Activated CD8-positive, alpha-beta memory T cell treated with anti-CD3 and anti-CD28 coated beads for 36 hours (primary cell): ENCODE data around the gene ABI3. TPM values are rescaled to one million over a fixed set of nuclear protein-coding genes. Genes with fewer than 3 reads are reported as not detected.
"Not testable (repeated sequence)": the region's sequence is repeated elsewhere in the genome, so short reads cannot be mapped to it uniquely, and the experiment has no call there.

ENCODE experiments used
- CTCF ChIA-PET: fragments of 350-600 bp; sonication (Branson Sonifier 250); formaldehyde crosslinking; loops from one replicate; lab custom pipeline; 2021; ENCODE audit warnings: antibody characterized with exemption; lab: Charles Lee
- POLR2A ChIA-PET: fragments of 350-600 bp; sonication (Branson Sonifier 250); formaldehyde crosslinking; loops from one replicate; lab custom pipeline; 2021; ENCODE audit warnings: antibody characterized with exemption; lab: Charles Lee
- total RNA-seq, 2 experiments: library from RNA; stranded (reverse); gene quantifications; one replicate each; pipeline ENCODE4 v1.2.3, GENCODE V29; 2021

Gene ABI3, protein sequence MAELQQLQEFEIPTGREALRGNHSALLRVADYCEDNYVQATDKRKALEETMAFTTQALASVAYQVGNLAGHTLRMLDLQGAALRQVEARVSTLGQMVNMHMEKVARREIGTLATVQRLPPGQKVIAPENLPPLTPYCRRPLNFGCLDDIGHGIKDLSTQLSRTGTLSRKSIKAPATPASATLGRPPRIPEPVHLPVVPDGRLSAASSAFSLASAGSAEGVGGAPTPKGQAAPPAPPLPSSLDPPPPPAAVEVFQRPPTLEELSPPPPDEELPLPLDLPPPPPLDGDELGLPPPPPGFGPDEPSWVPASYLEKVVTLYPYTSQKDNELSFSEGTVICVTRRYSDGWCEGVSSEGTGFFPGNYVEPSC
- total RNA-seq = 10 to 100 TPM; 49.7 to 52.0 TPM

DNA sequence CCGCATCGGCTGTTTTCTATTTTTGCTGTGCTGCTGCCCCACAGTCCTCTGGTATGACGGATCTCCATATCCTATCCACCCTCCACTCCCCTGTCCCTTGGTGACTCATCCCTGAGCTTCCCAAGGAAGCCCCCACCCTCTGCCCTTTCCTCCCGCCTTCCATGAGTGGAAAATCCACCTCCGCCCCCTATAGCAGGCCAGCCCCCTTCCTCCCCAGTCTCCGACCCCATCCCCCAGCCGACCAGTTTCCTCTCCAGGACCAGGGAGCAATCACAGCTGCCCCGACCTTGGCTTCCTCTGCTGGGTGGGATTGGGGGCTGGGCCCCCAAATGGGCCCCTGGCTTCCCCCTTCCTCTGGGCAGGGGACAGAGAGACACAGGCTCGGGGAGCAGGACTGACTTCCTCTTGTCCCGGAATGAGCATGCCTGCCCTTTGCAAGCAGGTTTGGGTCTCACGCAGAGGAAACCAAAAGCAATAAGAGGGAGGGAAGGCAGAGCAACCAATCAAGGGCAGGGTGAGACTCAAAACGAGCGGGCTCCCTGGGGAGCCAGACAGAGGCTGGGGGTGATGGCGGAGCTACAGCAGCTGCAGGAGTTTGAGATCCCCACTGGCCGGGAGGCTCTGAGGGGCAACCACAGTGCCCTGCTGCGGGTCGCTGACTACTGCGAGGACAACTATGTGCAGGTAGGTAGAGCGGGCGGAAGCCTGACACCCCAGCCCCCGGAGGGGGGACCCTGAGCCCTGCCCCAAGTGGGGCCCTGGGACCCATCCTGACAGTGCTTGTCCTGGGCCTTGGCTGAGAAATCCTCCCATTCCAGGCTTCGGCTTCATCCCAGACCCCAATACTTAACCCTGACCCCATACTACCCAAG lies at the start of gene ABI3, which contains the start of gene GNGT2:
TSS of gene ABI3 (plus strand) at position 550 of the 872 bp plus-strand sequence. CDS start at position 568, 18 bp downstream.
TSS of gene GNGT2 (minus strand) at position 417 of the 872 bp plus-strand sequence. CDS start 3,152 bp downstream, outside the sequence.
- CTCF ChIA-PET = interaction anchor here (0.7 to 1.9 kb wide), 3 partner anchors 12 to 30 kb away, joined by 3 to 5 read pairs (median 4); no protein-coding TSS in a partner anchor
- POLR2A ChIA-PET = interaction anchor here (1.0 to 2.7 kb wide), 5 partner anchors 8 to 151 kb away, joined by 3 to 17 read pairs (median 5); partner anchors contain the start of gene ZNF652

DNA sequence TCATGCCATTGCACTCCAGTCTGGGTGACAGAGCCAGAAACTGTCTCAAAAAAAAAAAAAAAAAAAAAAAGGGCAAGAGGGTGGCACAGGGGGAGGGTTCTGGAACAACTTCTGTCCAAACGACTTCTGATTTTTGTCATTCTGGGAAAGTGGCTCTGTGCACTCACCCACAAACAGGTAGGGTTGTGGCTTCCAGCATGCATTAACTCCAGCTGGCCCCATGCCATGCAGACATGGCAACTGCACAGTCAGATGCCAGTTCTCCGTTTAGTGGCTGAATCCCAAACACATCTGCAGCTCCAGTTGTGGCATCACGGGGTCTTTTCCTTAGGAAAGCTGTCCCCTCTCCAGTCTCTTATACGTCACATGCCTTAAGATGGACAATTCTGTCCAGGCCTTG lies 47.6 kb upstream of the ABI3 start:
- ChIA-PET CTCF (no interaction called here), POLR2A (no interaction called here)

DNA sequence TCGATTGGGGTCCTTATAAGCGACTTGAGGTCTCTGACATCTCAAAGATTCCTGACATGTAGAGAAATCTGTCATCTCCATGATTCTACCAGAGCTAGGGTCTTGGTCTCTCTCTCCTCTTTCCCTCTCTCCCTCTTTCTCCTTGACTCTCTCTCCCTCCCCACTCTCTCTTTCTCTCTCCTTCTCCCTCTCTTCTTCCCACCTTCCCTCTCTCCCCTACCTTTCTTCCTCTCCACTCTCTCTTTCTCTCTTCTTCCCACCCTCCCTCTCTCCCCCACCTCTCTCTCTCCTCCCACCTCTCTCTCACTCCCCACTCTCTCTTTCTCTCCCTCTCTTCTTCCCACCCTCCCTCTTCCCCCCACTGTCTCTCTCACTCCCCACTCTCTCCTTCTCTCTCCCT lies 45.4 kb upstream of the ABI3 start:
- CTCF ChIA-PET = no interaction called here
- POLR2A ChIA-PET = no interaction called here

DNA sequence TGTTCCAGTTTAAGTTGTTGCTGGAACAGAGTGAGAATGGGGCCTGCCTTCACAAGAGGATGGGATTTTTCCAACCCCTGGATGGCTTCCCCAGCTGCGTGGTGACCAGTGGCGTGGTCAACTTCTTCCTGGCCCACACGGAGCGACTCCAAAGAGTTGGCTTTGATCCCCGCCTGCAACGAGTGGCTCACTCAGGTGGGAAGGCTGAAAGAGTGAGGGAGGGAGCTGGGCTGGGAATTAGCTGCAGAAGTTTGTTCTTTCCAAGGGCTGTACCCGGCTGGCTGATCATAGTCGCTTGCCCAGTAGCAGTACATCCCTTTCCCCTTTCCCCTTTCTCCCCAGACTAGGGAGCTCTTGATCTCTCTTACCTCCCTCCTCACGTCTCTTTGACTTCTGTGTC lies 41.8 kb upstream of the ABI3 start:
- CTCF ChIA-PET = no interaction called here

DNA sequence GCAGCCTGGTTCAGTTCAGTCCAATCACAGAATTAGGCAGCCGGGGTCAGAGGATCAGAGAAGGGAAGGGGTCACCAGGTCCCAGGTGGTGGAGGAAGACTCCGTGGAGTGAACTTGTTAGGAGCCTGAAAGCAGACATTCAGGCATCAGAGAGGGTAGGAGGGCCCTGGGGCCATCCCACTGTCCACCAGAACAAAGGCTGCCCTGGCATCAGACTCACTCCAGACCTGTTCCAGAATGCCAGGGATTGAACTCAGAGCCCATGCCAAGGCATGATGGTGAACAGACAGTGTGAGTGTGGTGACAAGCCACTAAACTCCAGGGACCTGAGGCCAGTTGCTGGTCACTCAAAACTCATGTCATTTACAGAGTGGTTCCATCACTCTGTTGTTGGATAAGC lies 40.3 kb upstream of the ABI3 start:
- CTCF ChIA-PET = interaction anchor here (0.6 to 1.2 kb wide), 2 partner anchors 10 to 54 kb away, joined by 4 read pairs; no protein-coding TSS in a partner anchor

More for the DNA sequence above, 41.8 kb upstream of the ABI3 start:
- POLR2A ChIA-PET = no interaction called here

DNA sequence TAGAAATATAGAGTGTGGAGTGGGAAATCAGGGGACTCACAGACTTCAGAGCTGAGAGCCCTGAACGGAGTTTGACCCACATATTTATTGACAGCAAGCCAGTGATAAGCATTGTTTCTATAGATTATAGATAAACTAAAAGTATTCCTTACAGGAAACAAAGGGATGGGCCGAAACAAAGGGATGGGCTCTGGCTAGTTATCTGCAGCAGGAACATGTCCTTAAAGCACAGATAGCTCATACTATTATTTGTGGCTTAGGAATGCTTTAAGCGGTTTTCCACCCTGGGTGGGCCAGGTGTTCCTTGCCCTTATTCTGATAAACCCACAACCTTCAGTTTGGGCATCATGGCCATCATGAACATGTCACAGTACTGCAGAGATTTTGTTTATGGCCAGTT lies 39.8 kb upstream of the ABI3 start:
- POLR2A ChIA-PET = not testable (repeated sequence)
- CTCF ChIA-PET = interaction anchor here (1.8 kb wide), 1 partner anchor 10 kb away, joined by 7 read pairs; no protein-coding TSS in a partner anchor

More for the DNA sequence above, 40.3 kb upstream of the ABI3 start:
- POLR2A ChIA-PET = no interaction called here

DNA sequence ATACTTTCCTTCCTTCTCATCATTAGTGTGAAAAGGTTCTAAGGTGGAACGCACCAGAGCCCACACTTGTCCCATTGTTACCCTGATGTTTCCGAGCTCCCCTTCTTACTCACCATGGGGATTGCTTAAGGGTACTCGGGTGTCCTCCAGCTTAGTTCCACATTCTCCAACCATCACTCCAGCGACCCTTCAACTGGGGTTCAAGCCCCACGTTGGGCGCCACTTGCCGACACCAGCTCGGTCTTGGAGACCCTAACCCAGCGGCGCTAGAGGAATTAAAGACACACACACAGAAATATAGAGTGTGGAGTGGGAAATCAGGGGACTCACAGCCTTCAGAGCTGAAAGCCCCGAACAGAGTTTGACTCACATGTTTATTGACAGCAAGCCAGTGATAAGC lies 34.5 kb upstream of the ABI3 start:
- CTCF ChIA-PET = interaction anchor here (1.1 kb wide), 1 partner anchor 54 kb away, joined by 3 read pairs; no protein-coding TSS in a partner anchor
- POLR2A ChIA-PET = not testable (repeated sequence)

DNA sequence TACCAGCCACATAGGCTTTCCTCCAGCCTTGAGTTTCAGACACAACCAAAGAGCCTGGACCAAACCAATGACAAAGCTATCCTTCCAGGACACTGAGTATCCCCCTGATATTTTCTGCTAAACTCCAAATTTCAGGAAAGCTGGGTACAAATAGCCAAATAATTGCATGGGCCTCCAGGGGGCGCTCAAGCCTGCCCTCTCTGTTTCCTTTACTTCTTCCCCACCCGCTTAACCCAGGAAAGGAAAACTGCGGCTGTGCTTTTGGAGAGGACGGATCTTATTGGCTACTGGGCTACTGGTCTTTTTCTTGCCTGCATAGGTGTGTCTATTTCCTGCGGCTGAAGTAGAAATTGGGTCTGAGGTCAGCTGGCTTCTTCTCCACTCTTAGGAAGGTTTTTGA lies 30.2 kb upstream of the ABI3 start:
- CTCF ChIA-PET = interaction anchor here (0.6 to 3.4 kb wide), 17 partner anchors 9 to 506 kb away, joined by 3 to 55 read pairs (median 5); partner anchors contain the start of genes ABI3, GNGT2 and PHOSPHO1
- POLR2A ChIA-PET = interaction anchor here (1.2 kb wide), 1 partner anchor 12 kb away, joined by 11 read pairs; no protein-coding TSS in a partner anchor

DNA sequence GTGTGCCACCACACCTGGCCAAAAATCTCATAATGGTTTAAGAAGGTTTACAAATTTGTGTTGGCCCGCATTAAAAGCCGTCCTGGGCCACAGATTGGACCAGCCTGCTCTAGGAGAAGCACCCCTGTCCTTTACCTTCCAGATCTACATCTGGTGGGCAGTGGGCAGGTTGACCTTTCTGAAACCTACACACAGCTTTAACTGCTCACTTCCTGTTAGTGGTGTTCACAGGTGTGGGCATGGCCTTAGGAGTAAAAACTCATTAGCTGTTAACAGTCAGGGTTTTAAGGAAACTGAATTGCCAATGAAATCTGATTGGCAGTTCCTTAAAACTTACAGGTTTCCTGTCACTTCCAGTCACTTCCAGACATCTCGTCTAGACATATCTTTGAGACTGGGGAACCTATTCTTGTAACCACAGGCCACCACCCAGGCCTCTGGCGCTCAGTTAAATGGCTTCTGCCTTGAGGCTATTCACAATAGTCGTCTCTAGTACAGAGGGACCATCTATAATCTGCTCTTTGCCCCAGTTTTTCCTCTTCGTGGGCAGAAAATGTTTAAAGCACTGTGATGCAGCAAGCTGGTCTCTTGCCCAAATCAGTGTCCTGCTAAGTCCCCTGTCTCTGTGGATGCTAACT lies 29.4 kb upstream of the ABI3 start:
- POLR2A ChIA-PET = interaction anchor here (1.2 kb wide), 1 partner anchor 11 kb away, joined by 11 read pairs; no protein-coding TSS in a partner anchor
- CTCF ChIA-PET = interaction anchor here (0.7 to 3.4 kb wide), 13 partner anchors 10 to 505 kb away, joined by 3 to 55 read pairs (median 5); partner anchors contain the start of gene PHOSPHO1

DNA sequence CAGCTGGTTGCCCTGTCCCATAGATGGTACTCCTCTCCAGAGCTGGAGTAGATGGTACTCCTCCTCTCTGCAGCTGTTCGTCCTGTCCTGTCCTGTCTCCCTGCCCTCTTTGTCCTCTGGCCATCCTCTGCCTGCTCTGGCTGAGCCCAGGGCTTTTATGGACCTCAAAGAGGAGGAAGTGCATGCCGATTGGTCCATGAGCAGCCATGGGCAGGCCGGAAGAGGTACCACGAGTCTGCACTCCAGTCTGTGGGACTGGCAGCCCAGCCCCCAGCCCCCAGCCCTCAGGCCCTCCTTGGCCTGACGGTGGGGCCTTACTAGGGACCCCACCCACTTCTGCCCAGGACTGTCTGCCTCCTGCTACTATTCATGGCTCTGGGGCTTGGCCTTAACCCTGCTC lies 27.2 kb upstream of the ABI3 start:
- POLR2A ChIA-PET = interaction anchor here (0.6 kb wide), 1 partner anchor 165 kb away, joined by 3 read pairs; no protein-coding TSS in a partner anchor
- CTCF ChIA-PET = interaction anchor here (1.1 to 1.4 kb wide), 2 partner anchors 17 to 44 kb away, joined by 3 to 4 read pairs; no protein-coding TSS in a partner anchor

DNA sequence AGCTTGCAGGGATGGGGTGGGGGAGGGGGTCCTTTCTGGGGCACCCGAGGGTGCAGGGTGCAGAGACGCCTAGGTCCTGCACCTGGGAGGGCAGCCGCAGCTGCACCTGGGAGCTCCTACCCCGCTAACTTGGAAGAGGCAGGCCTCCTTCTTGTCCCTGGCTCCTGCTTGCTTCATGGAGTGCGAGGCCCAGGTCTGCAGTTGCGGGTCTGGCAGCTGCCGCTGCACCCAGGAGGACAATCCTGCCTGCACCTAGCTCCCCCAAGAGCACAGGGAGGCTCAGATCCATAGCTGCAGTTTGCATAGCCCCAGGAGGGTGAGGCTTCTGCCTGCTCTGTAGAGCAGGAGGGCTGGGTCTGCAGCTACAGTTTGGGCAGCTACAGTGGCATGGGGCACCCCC lies 26.7 kb upstream of the ABI3 start:
- ChIA-PET POLR2A (interaction anchor here (0.6 kb wide), 1 partner anchor 164 kb away, joined by 3 read pairs; no protein-coding TSS in a partner anchor), CTCF (interaction anchor here (1.1 to 1.4 kb wide), 2 partner anchors 16 to 44 kb away, joined by 3 to 4 read pairs; no protein-coding TSS in a partner anchor)

DNA sequence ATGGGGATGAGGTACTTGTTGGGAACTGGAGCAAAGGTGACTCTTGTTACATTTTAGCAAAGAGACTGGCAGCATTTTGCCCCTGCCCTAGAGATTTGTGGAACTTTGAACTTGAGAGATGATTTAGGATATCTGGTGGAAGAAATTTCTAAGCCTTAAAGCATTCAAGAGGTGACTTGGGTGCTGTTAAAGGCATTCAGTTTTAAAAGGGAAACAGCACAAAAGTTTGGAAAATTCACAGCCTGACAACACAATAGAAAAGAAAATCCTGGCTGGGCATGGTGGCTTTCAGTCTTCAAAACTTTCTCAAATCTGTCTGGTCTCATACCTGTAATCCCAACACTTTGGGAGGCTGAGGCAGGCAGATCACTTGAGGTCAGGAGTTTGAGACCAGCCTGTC lies 26.0 kb upstream of the ABI3 start:
- CTCF ChIA-PET = interaction anchor here (0.6 kb wide), 1 partner anchor 137 kb away, joined by 3 read pairs; no protein-coding TSS in a partner anchor
- POLR2A ChIA-PET = not testable (repeated sequence)

DNA sequence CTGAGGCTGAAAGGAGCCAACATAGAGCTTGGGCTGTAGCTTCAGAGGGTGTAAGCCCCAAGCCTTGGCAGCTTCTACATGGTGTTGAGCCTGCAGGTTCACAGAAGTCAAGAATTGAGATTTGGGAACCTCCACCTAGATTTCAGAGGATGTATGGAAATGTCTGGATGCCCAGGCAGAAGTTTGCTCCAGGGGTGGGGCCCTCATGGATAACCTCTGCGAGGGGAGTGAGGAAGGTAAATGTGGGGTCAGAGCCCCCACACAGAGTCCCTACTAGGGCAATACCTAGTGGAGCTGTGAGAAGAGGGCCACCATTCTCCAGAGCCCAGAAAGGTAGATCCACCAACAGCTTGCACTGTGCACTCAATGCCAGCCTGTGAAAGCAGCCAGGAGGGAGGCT lies 25.1 kb upstream of the ABI3 start:
- CTCF ChIA-PET = interaction anchor here (0.6 to 1.5 kb wide), 2 partner anchors 41 to 136 kb away, joined by 3 read pairs; no protein-coding TSS in a partner anchor
- POLR2A ChIA-PET = not testable (repeated sequence)

DNA sequence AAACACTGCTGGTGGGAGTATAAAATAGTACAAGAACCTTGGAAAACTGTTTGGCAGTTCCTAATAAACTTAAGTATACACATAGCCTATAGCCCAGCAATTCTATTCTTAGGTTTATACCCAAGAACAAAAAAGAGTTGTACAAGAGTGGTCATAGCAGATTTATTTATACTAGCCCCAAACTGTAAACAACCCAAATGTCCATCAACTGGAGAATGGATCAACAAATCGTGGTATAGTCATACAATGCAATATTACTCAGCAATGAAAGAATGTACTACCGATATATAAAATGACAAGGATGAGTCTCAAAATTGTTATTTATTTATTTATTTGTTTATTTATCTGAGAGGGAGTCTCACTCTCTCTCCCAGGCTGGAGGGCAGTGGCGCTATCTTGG lies 23.2 kb upstream of the ABI3 start:
- CTCF ChIA-PET = no interaction called here
- POLR2A ChIA-PET = no interaction called here

DNA sequence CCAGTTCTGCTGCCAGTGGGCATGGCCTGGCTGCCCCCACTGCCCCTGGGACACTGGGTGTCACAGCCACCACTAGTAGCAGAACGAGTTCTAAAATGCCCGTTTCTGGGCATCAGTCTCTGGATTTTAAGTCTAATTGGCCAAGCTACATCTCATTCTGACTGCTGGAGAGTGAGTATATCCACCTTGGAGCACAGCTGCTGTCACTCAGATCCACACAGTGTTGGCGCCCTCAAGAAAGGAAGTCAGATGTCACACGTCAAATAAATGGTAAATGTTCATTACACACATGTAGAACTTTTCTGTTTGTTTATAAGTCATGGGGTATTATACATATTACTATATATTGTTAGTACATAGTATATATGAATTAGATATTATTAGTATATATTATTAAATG lies 19.6 kb upstream of the ABI3 start:
- ChIA-PET CTCF (interaction anchor here (0.9 to 5.7 kb wide), 7 partner anchors 10 to 42 kb away, joined by 3 to 62 read pairs (median 6); no protein-coding TSS in a partner anchor), POLR2A (interaction anchor here (2.2 kb wide), 1 partner anchor 33 kb away, joined by 6 read pairs; no protein-coding TSS in a partner anchor)

DNA sequence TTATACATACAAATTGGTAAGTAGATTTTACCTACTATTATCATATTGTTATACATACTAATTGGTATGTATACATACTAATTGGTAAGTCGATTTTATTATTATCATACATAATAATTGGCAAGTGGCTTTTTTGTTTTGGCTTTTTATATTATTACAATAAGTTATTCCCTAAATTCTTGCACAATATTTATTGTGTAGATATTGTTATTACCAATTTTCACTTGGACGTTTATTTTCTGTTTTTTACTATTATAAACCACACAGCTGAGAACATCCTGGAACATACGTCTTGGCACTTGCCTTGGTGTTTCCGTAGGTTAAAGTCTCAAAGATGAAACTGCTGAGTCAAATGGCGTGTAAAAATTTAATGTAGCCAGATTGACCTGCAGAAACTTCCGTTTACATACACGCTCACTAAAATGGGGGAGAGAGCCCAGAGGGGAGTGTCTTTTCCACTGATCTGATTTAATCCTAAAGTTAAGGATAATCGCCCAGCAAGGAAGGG lies 19.0 kb upstream of the ABI3 start:
- ChIA-PET CTCF (interaction anchor here (0.8 to 5.7 kb wide), 7 partner anchors 11 to 40 kb away, joined by 3 to 62 read pairs (median 5); no protein-coding TSS in a partner anchor), POLR2A (interaction anchor here (0.8 to 2.7 kb wide), 6 partner anchors 11 to 38 kb away, joined by 3 to 17 read pairs (median 6); partner anchors contain the start of genes ABI3 and GNGT2)
